A549 (cell line): Measurements from ENCODE around the gene ALPG. TPM values are rescaled to one million over a fixed set of nuclear protein-coding genes. Genes with fewer than 3 reads are reported as not detected.
"Not testable (repeated sequence)": the region's sequence is repeated elsewhere in the genome, so short reads cannot be mapped to it uniquely, and the experiment has no call there.

Source experiments
- ATAC-seq, 2 experiments: fragments of 200-7000 bp in 1 of 2; fragments of >200 bp in 1 of 2; cut with Nextera tagmentation in 1 of 2; cut with Tn5 transposase in 1 of 2; 3 replicates each; pipeline versions ENCODE4 v1.8.0 to v1.9.1; 2018 to 2020; ENCODE audit warnings: mild to moderate bottlenecking in 1 of 2, moderate library complexity in 1 of 2
- CTCF ChIA-PET: fragments of 300-600 bp; sonication (Branson Sonifier 250); formaldehyde crosslinking; extraction: SDS; loops from one replicate; lab custom pipeline; 2021; ENCODE audit warnings: antibody characterized with exemption, inconsistent platforms; lab: Yijun Ruan, JAX
- POLR2A ChIA-PET: fragments of 350-600 bp; formaldehyde crosslinking; extraction: SDS; loops from one replicate; lab custom pipeline; 2021; ENCODE audit warnings: antibody characterized with exemption, inconsistent platforms; lab: Yijun Ruan, JAX
- DNase-seq, 2 experiments: peaks; one replicate each; pipeline versions ENCODE4 v3.0.0 to v3.0.0-alpha.2; 2011 to 2016; ENCODE audit warnings: low read depth in 1 of 2, low spot score in 1 of 2
- FAIRE-seq: peaks from 2 replicates; lab custom pipeline; 2011; peaks lifted over from hg19 to GRCh38; lab: Jason Lieb, UNC
- H3K27ac ChIP-seq, 2 experiments: fragments of >200 bp; sonication (Bioruptor Twin); formaldehyde crosslinking; 3 replicates each; pipeline ENCODE4 v1.5.1; 2016 to 2017
- H3K4me1 ChIP-seq: fragments of >200 bp; sonication (Bioruptor Twin); formaldehyde crosslinking; 3 replicates; pipeline ENCODE4 v1.6.1; 2016
- H3K4me2 ChIP-seq: fragments of >200 bp; sonication (Bioruptor Twin); formaldehyde crosslinking; 3 replicates; pipeline ENCODE4 v1.6.1; 2016
- H3K4me3 ChIP-seq: fragments of >200 bp; sonication (Bioruptor Twin); formaldehyde crosslinking; 3 replicates; pipeline ENCODE4 v1.5.1; 2016
- H3K9me3 ChIP-seq: fragments of >200 bp; sonication (Bioruptor Twin); formaldehyde crosslinking; 3 replicates; pipeline ENCODE4 v1.6.1; 2016
- BHLHE40 ChIP-seq: IDR thresholded peaks from 2 replicates; pipeline ENCODE4 v1.6.1; 2012; ENCODE audit warnings: low read depth, low read length, inconsistent platforms
- EHMT2 ChIP-seq: fragments of 200-600 bp; sonication (generic); IDR thresholded peaks from 2 replicates; pipeline ENCODE4 v1.6.1; 2016; ENCODE audit warnings: antibody characterized with exemption, low read depth, mild to moderate bottlenecking, moderate library complexity
- GATA3 ChIP-seq: IDR thresholded peaks from 2 replicates; pipeline ENCODE4 v1.6.1; 2012; ENCODE audit warnings: borderline replicate concordance
- HDAC2 ChIP-seq: fragments of 200-600 bp; sonication (generic); IDR thresholded peaks from 2 replicates; pipeline ENCODE4 v1.6.1; 2016
- KDM5A ChIP-seq: fragments of 200-600 bp; sonication (generic); IDR thresholded peaks from 2 replicates; pipeline ENCODE4 v1.6.1; 2016; ENCODE audit warnings: antibody characterized with exemption, mild to moderate bottlenecking
- MAZ ChIP-seq: fragments of 150-350 bp; IDR thresholded peaks from 2 replicates; pipeline ENCODE4 v1.6.1; 2014; ENCODE audit warnings: antibody characterized with exemption, low read depth, low read length, borderline replicate concordance
- NFE2L2 ChIP-seq: fragments of 150-350 bp; conservative IDR thresholded peaks from 2 replicates; pipeline ENCODE4 v1.6.1; 2014; ENCODE audit warnings: low read length
- RCOR1 ChIP-seq: fragments of 150-350 bp; IDR thresholded peaks from 2 replicates; pipeline ENCODE4 v1.6.1; 2014; ENCODE audit warnings: antibody characterized with exemption, low read length, low read depth
- REST ChIP-seq: fragments of 200-600 bp; sonication (generic); IDR thresholded peaks from 2 replicates; pipeline ENCODE4 v1.6.1; 2016; ENCODE audit warnings: antibody characterized with exemption, mild to moderate bottlenecking, moderate library complexity
- SREBF2 ChIP-seq: fragments of 450-650 bp; IDR thresholded peaks from 2 replicates; pipeline ENCODE4 v1.6.1; 2014; ENCODE audit warnings: mild to moderate bottlenecking, moderate library complexity
- TFCP2L1 ChIP-seq: fragments of 250-450 bp; sonication (Bioruptor Pico); IDR thresholded peaks from 2 replicates; pipeline ENCODE4 v1.5.0; 2021; ENCODE audit warnings: mild to moderate bottlenecking
- ZFP36 ChIP-seq: fragments of 450-650 bp; IDR thresholded peaks from 2 replicates; pipeline ENCODE4 v1.6.1; 2014; ENCODE audit warnings: borderline replicate concordance; ENCODE audit not compliant: partially characterized antibody
- WGBS: methylation state at CpG from one replicate; pipeline ENCODE4 v1.1.6; 2017; ENCODE audit errors: missing lambda C conversion rate; 5-methylcytosine and 5-hydroxymethylcytosine counted together
- polyA plus RNA-seq, 4 experiments: library from polyadenylated mRNA; depleted of rRNA in 3 of 4; stranded (reverse); fragments of >200 nt; fragmentation: RNase III in 1 of 4; extraction: RNeasy Plus Mini Kit Qiagen cat#74134 plus additional on column Dnase treatment in 1 of 4; gene quantifications; 2 replicates in 3 of 4; 3 replicates in 1 of 4; pipeline ENCODE4 v1.2.3, GENCODE V29; 2011 to 2017

The ALPG gene
- polyA plus RNA-seq, 2 of the 4 experiments (the other 2 are of a cell fraction): 0.04 to 0.18 TPM

- FAIRE-seq: no peak
- Histone ChIP-seq H3K9me3 (no peaks in the 10 kb centered on the region), H3K4me3 (no peak overlapping the region), H3K4me1 (peaks cover 8% of the 10 kb centered on the region), H3K4me2 (no peak overlapping the region), H3K27ac (peak overlapping the region in 1 of 2 experiments; percentile 15; a peak in 2 of 6 replicates)
- POLR2A ChIA-PET: no interaction called here
- DNase-seq: no peak
- TF ChIP-seq SREBF2: no peak
- TF ChIP-seq HDAC2: no peak
- no peak for TF ChIP-seq RCOR1
- TF ChIP-seq EHMT2: no peak
- no peak for TF ChIP-seq TFCP2L1
- TF ChIP-seq GATA3: no peak
- TF ChIP-seq NFE2L2: no peak
- no peak for TF ChIP-seq BHLHE40
- no peak for TF ChIP-seq ZFP36
- no peak for TF ChIP-seq MAZ
- TF ChIP-seq REST: no peak
- no peak for TF ChIP-seq KDM5A
- ATAC-seq: peak in 1 of 2 experiments; percentile 25; a peak in 2 of 6 replicates
- CTCF ChIA-PET: interaction anchor here (1.4 to 3.6 kb wide), 2 partner anchors 12 to 15 kb away, joined by 5 to 15 read pairs; no protein-coding TSS in a partner anchor
- WGBS: 64% methylated on average over 6 of the region's 17 CpGs
Observed at GRCh38 chr2:232377841-232378734, 28.6 kb upstream of the ALPG start.

- H3K27ac ChIP-seq: peak within 1 kb of the TSS in 1 of 2 experiments; percentile 15; a peak in 2 of 6 replicates
- POLR2A ChIA-PET, H3K4me1 ChIP-seq, H3K4me3 ChIP-seq, DNase-seq, H3K9me3 ChIP-seq, H3K4me2 ChIP-seq, FAIRE-seq: not testable (repeated sequence)
- CTCF ChIA-PET: interaction anchor here (1.4 kb wide), 1 partner anchor 16 kb away, joined by 5 read pairs; no protein-coding TSS in a partner anchor
- ATAC-seq: peak; percentile 24 to 36; a peak in 2 of 6 replicates
- 87% methylated on average over 3 of the region's 12 CpGs for WGBS
Observed at GRCh38 chr2:232378735-232379151, 27.9 kb upstream of the ALPG start, which contains the start of gene ALPP. Gene ALPP (plus strand): TSS chr2:232378751. CDS start chr2:232378803, 52 bp downstream.

GRCh38 chr2:232379610-232380590, 26.7 kb upstream of the ALPG start:
- DNase-seq, H3K9me3 ChIP-seq, CTCF ChIA-PET, H3K27ac ChIP-seq, H3K4me1 ChIP-seq, POLR2A ChIA-PET, FAIRE-seq, H3K4me2 ChIP-seq, H3K4me3 ChIP-seq: not testable (repeated sequence)
- ATAC-seq: 0 out of 6 replicates have a peak, but pooled peaks of 1 of the 2 experiments have one; percentile 8
- 87% methylated on average over 32 of the region's 41 CpGs for WGBS

GRCh38 chr2:232381204-232382031, 25.2 kb upstream of the ALPG start:
- FAIRE-seq, CTCF ChIA-PET: not testable (repeated sequence)

More at GRCh38 chr2:232381204-232382031, 25.2 kb upstream of the ALPG start:
- POLR2A ChIA-PET, H3K4me3 ChIP-seq, H3K27ac ChIP-seq, DNase-seq, H3K9me3 ChIP-seq, H3K4me2 ChIP-seq: not testable (repeated sequence)
- ATAC-seq: peak in 1 of 2 experiments; percentile 47; a peak in 3 of 6 replicates
- 47% methylated on average over 15 of the region's 59 CpGs for WGBS
- H3K4me1 ChIP-seq: peaks cover 12% of the 10 kb centered on the region
